ENCODE measurements around the gene SPNS3.

GRCh38 chr17:4513113-4514032 is 79.6 kb downstream of the SPNS3 start:
- TF ChIP-seq POLR2A (IDR thresholded peaks at IDR 0.05; ENCODE audit: low read depth, low read length) (no peak), CTCF (conservative IDR thresholded peaks at IDR 0.05; ENCODE audit: low read depth, low read length) (no peak), CEBPB (IDR thresholded peaks at IDR 0.05; ENCODE audit: low read depth, low read length) (no peak), MAFK (IDR thresholded peaks at IDR 0.05; ENCODE audit: low read depth, low read length) (no peak), FOS (IDR thresholded peaks at IDR 0.05; ENCODE audit: low read depth, low read length) (no peak)

Data from IMR-90 (cell line).